ELF-1 (cell line): ENCODE results near the gene OR52I2.

Source experiments
- DNase-seq: peaks from one replicate; pipeline ENCODE4 v3.0.0-alpha.2; 2016; ENCODE audit warnings: low read depth, low spot score

OR52I2 gene

GRCh38 chr11:4607781-4608666 lies 26.5 kb downstream of the OR52I2 start, which contains the start of gene TRIM68:
Gene TRIM68, minus strand, starts transcription at chr11:4608231. Its CDS starts 2,727 bp downstream, at chr11:4605504.
- peak; percentile 98 for DNase-seq

- DNase-seq, result no peak
These were observed 28.9 kb downstream of the OR52I2 start for GRCh38 chr11:4610258-4610935.

DNA sequence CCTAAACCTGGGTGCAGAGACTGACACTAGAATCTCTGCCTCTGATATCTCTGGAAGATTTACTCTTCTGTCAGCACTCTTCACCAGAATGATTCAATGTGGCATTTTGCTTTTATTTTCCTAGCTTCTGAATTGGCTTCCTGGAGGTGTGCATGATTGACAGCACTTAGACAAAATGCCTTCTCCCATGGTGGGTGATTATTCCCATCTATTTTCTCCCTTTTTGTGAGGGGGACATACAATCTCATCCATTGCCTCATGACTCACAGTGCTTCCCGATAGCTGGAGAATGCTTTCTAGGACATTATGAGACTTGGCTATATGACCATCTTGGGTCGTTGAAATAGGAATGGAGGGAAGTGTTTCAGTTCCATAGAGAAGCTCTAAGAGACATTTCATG lies 30.4 kb downstream of the OR52I2 start:
- DNase-seq, result no peak

- no peak for DNase-seq
These were observed 34.4 kb downstream of the OR52I2 start for GRCh38 chr11:4615856-4616444.

DNA sequence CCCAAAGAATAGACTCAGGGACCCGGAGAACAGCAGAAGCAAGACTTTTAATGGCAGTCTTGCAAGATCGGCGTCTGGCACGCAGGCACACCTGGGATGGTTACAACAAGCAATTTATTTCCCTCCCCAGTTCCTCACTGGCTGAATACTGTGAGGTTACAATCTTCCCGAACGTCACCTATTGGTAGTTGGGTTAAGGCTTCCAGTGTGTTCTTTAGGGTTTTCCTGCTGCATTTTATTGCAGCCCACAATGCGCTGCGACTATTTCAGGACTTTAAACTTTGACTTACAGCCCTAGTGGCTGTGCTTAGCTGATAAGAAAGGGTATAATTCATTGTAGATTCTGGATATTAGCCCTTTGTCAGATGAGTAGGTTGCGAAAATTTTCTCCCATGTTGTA lies 38.0 kb downstream of the OR52I2 start:
- DNase-seq, result no peak

DNA sequence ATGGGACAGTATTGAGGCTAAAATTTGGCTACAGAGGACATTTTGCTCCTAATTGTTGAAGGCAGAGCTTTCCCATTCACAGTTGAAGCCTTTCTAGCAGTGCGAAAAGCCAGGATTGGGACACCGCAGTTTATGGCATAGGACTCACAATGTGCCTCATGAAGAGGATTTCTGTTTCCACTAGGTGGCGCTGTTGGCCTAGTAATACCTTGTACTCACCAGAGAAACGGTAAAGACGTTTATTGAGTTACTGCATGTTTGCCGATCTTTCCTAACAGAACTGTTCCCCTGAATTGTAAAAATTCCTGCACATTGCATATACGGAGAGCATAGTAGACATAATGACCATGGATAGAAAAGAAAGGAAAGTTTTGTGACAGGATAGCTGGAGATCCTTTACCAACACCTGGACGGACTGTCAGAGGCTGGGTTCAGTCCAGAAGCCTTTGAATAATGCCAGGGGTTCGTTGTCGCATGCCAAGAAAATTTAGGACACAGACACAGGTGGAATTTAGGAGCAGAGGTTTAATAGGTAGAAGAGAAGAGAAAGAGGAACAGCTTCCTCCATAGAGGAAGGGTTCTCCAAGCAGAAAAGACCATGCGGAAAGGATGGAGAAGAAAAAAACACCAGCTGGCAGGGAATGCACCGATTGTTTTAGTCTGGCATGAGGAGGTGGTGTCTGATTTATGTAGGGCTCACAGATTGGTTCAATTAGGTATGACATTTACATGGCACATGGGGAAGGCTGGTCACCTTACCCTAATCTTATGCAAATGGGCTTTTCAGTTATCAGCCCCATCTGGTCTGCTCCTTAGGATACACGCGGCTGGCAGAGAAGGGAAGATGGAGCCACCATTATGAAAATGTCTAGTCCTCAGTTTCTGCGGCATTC lies 44.9 kb downstream of the OR52I2 start:
- peak; percentile 60 for DNase-seq

GRCh38 chr11:4636136-4636535 lies 54.6 kb downstream of the OR52I2 start:
- DNase-seq, result no peak

GRCh38 chr11:4636962-4637661 lies 55.6 kb downstream of the OR52I2 start, which contains the start of gene OR51D1:
Gene OR51D1, plus strand, starts transcription at chr11:4637477. Its CDS starts 2,314 bp downstream, at chr11:4639791.
- DNase-seq, result peak; percentile 85

DNA sequence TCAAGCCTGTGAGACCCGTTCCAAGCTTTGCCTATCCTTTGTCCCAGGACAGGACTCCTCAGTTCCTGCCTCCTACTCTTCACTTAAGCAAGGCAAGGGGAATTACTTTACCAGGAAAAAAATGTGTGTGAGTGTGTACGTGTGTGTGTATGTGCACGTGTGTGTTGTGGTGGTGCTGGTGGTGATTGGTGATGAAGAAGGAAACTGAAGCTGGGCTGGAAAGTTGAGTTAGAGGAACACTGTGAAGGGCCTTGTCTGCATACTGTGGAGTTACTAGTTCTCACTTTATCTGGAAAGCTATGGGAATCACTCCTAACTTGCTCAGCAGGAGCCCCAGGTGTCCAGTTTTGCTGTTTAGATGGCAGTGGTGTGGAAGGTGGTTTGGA lies 56.1 kb downstream of the OR52I2 start:
- DNase-seq, result no peak

DNA sequence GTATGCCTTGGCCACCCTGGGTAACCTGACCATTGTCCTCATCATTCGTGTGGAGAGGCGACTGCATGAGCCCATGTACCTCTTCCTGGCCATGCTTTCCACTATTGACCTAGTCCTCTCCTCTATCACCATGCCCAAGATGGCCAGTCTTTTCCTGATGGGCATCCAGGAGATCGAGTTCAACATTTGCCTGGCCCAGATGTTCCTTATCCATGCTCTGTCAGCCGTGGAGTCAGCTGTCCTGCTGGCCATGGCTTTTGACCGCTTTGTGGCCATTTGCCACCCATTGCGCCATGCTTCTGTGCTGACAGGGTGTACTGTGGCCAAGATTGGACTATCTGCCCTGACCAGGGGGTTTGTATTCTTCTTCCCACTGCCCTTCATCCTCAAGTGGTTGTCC lies 58.4 kb downstream of the OR52I2 start:
- no peak for DNase-seq

- DNase-seq, result no peak
These were observed 60.0 kb downstream of the OR52I2 start for GRCh38 chr11:4641501-4641900.

DNA sequence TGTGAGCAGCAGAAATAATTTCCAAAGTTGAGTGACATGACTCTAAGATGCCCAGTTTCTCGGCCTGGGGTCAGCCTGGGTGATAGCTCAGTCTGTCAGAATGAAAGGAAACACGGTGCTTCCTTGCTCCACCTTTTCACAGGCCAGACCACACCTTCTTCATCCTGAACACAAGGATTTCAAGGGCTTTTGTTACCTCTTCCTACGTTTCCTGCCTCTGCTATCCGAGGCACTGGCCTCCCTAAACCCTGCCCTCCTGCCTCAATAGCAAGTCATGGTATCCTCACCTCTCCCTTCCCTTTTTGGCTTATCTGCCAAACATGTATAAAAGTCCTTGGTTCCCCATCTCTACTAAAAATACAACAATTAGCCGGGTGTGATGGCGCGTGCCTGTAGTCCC lies 60.5 kb downstream of the OR52I2 start:
- no peak for DNase-seq
